Measurements from ENCODE around the gene KCNJ8.

Gene KCNJ8

DNA sequence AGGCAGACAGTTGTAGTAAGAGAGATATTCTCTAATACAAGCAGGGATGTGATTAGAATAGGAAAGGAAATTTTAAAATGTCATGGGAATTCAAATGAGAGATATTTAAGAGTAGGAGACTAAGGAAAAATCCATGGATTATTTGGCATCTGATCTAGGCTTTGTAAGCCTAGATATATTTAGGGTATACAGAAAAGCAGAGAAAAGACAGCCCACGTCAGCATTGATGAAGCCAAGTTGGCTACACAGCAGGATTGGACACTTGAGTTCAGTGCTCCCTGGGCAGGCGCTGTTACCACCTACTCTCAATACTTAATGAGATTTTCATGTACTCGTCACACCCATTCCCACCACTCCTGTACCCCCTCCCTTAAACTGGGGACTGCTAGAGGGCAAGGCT lies 1.7 kb upstream of the KCNJ8 start:
- TF ChIP-seq, protein P1, sequence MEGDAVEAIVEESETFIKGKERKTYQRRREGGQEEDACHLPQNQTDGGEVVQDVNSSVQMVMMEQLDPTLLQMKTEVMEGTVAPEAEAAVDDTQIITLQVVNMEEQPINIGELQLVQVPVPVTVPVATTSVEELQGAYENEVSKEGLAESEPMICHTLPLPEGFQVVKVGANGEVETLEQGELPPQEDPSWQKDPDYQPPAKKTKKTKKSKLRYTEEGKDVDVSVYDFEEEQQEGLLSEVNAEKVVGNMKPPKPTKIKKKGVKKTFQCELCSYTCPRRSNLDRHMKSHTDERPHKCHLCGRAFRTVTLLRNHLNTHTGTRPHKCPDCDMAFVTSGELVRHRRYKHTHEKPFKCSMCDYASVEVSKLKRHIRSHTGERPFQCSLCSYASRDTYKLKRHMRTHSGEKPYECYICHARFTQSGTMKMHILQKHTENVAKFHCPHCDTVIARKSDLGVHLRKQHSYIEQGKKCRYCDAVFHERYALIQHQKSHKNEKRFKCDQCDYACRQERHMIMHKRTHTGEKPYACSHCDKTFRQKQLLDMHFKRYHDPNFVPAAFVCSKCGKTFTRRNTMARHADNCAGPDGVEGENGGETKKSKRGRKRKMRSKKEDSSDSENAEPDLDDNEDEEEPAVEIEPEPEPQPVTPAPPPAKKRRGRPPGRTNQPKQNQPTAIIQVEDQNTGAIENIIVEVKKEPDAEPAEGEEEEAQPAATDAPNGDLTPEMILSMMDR (IDR thresholded peaks at IDR 0.05; ENCODE audit: extremely low read depth, missing control alignments) = no peak
- no peak for DNase-seq (ENCODE audit: low spot score)

DNA sequence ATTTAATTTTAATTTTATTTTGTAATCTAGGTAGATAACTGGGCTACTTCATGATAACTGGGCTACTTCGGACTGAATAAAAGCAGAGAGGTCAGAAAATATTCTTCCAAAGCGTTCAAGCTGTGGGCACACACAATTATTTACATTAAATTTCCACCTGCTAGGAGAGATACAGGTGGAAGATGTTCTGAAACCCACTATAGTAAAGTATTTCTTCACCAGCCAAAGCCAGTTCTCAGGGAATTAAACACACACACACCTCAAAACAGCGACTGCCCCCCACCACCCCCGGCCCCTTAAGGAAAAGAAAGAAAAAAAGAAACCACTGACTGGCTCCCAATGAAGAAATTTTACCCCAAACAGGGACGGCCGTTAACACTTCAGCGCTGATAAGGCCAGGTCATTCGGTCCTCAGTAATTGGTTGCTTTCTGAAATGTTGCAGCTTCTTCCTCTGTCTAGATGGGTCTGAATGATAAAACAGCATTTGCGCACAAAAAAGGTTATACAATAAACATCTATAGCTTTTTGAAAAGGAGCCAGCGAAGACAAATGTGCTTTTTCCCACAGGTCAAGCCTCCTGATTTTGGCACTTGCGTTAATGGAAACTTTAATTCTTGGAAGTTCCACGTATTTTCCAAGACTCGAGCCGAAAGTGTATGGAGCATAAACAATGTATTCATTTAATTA lies 771 bp upstream of the KCNJ8 start:
- DNase-seq (ENCODE audit: low spot score) = no peak
- TF ChIP-seq, protein P1 (IDR thresholded peaks at IDR 0.05; ENCODE audit: extremely low read depth, missing control alignments) = no peak

DNA sequence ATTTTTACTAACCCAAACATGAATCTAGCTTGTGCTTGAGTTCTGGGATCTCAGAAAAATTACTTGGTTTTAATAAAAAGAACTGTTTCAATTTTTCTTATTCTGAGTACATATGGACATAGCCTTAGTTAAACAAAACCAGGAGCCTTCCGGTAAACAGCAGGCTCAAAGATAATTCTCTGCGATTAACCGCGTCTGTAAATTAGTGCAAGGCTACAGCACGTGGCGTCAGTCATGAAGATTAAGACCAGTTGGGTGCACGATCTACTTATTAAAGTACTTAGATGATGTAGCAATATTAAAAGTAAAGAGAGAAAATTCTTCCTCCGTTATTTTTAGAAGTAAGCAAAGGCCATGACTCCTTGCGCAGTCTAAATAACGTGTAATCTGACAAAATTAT lies 700 bp downstream of the KCNJ8 start:
- TF ChIP-seq, protein P1 (IDR thresholded peaks at IDR 0.05; ENCODE audit: extremely low read depth, missing control alignments) = no peak
- DNase-seq (ENCODE audit: low spot score) = no peak

DNA sequence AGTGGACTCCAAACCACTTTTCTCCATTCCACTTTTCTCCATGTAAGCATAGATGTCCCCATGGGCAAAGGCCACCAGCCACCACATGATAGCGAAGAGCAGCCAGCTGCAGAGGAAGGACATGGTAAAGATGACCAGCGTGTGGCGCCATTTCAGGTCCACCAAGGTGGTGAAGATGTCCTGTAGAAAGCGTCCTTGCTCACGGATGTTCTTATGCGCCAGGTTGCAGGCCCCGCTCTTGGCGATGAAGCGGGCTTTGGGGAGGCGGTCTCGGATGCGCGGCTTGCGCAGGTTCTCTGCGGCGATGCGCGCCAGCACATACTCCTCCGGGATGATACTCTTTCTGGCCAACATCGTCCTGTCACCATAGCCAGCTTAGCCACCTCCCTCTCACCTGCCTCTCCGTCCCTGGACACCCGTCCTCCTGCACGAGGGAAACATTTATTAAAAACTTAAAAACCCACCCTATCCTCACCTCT lies 1.2 kb downstream of the KCNJ8 start:
- TF ChIP-seq, protein P1 (IDR thresholded peaks at IDR 0.05; ENCODE audit: extremely low read depth, missing control alignments) = no peak
- DNase-seq (ENCODE audit: low spot score) = no peak

DNA sequence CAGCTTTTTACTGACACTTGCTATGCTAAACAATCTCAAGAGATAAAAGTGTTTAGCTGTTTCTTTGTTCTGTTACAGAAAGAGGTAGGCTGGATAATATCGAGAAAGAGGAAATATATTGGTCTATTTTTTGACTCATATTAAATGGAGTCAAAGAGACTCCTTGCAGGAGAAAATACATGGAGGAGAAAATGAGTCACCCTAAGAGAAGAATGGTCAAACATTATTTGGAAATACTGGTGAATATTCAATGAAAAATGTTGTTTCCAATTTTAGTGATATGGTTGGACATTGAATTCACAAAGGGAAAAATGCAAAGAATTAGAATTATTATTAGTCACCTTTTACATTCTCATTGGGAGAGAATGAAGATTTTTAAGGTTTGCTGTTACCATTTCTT lies 3.2 kb downstream of the KCNJ8 start:
- TF ChIP-seq, protein P1 (IDR thresholded peaks at IDR 0.05; ENCODE audit: extremely low read depth, missing control alignments) = no peak
- DNase-seq (ENCODE audit: low spot score) = no peak

DNA sequence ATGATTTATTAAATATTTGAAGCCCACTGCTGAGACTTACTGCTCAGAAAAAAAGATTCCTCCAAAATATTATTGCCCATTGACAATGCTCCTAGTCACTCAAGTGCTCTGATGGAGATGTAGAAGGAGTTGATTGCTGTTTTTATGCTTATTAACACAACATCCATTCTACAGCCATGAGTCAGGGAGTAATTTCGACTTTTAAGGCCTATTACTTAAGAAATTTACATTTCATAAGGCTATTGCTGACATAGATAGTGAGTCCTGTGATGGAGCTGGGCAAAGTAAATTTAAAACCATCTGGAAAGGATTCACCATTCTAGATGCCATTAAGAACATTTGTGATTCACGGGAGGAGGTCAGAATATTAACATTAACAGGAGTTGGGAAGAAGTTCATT lies 5.2 kb downstream of the KCNJ8 start:
- TF ChIP-seq, protein P1 (IDR thresholded peaks at IDR 0.05; ENCODE audit: extremely low read depth, missing control alignments) = no peak
- DNase-seq (ENCODE audit: low spot score) = no peak

DNA sequence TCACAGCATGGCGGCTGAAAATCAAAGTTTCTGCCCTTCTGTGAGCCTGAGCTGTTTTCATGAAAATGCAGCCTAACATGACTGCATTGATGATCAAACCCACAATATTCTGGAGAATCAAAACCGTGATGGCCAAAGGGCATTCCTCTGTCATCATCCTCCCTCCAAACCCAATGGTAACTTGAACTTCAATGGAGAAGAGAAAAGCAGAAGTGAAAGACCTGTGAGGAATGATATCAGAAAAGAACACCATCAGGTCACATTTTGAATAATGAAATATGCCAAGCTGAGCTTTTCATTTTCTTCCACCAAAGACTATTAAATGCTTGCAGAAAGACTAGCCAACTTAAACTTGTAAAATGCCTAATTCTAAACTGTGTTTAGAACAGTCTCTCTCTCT lies 8.1 kb downstream of the KCNJ8 start:
- TF ChIP-seq, protein P1 (IDR thresholded peaks at IDR 0.05; ENCODE audit: extremely low read depth, missing control alignments) = no peak
- DNase-seq (ENCODE audit: low spot score) = no peak
